A673 (cell line): Measurements from ENCODE around the gene AGBL5. TPM values are rescaled to one million over a fixed set of nuclear protein-coding genes. Genes with fewer than 3 reads are reported as not detected.

Experiments
- BruUV-seq: library from RNA; stranded (reverse); fragments of 400-500 nt; replicated peaks from 2 replicates; lab custom pipeline; 2021; lab: Mats Ljungman, UMichigan
- CTCF ChIA-PET: fragments of 300-600 bp; sonication (Branson Sonifier 250); formaldehyde crosslinking; loops from one replicate; lab custom pipeline; 2022; ENCODE audit warnings: antibody characterized with exemption; lab: Charles Lee
- POLR2A ChIA-PET: fragments of 300-600 bp; sonication (Branson Sonifier 250); formaldehyde crosslinking; loops from one replicate; lab custom pipeline; 2022; ENCODE audit warnings: antibody characterized with exemption; ENCODE audit not compliant: low non-redundant PET; lab: Charles Lee
- DNase-seq: peaks from one replicate; pipeline ENCODE4 v3.0.0-alpha.2; 2015; ENCODE audit warnings: low spot score
- H3K27ac ChIP-seq: fragments of 200-600 bp; sonication (generic); 2 replicates; pipeline ENCODE4 v1.5.1; 2016; ENCODE audit warnings: mixed run types, low read depth, mild to moderate bottlenecking, mixed read lengths, antibody characterized with exemption, low read length; ENCODE audit not compliant: poor library complexity, severe bottlenecking
- H3K27me3 ChIP-seq: fragments of 200-600 bp; sonication (generic); replicated peaks from 2 replicates; pipeline ENCODE4 v1.6.1; 2017; ENCODE audit warnings: mixed run types, low read depth, mild to moderate bottlenecking, mixed read lengths, antibody characterized with exemption, low read length; ENCODE audit not compliant: insufficient read depth, poor library complexity
- H3K36me3 ChIP-seq: fragments of 200-600 bp; sonication (generic); 2 replicates; pipeline ENCODE4 v1.6.1; 2016; ENCODE audit warnings: mixed run types, mild to moderate bottlenecking, mixed read lengths, antibody characterized with exemption, low read length; ENCODE audit not compliant: insufficient read depth, poor library complexity, severe bottlenecking
- H3K4me1 ChIP-seq: fragments of 200-600 bp; sonication (generic); 2 replicates; pipeline ENCODE4 v1.6.1; 2017; ENCODE audit warnings: mixed run types, mild to moderate bottlenecking, mixed read lengths, antibody characterized with exemption, low read length; ENCODE audit not compliant: insufficient read depth, poor library complexity, severe bottlenecking
- H3K4me3 ChIP-seq: fragments of 200-600 bp; sonication (generic); 2 replicates; pipeline ENCODE4 v1.5.1; 2016; ENCODE audit warnings: low read depth, mixed run types, mild to moderate bottlenecking, mixed read lengths, low read length; ENCODE audit not compliant: poor library complexity, severe bottlenecking
- H3K9me3 ChIP-seq: fragments of 200-600 bp; sonication (generic); 2 replicates; pipeline ENCODE4 v1.6.1; 2016; ENCODE audit warnings: mixed run types, low read depth, mild to moderate bottlenecking, mixed read lengths, antibody characterized with exemption, low read length; ENCODE audit not compliant: poor library complexity, severe bottlenecking
- CTCF ChIP-seq: fragments of 300-800, 200-600 bp; sonication (generic); conservative IDR thresholded peaks from 2 replicates; pipeline ENCODE4 v1.5.1; 2017; ENCODE audit warnings: low read depth, mild to moderate bottlenecking, antibody characterized with exemption, low read length, moderate library complexity, mixed read lengths
- EZH2 ChIP-seq: fragments of 200-600 bp; sonication (generic); IDR thresholded peaks from 2 replicates; pipeline ENCODE4 v1.6.1; 2017; ENCODE audit warnings: borderline replicate concordance, low read depth, mild to moderate bottlenecking, mixed read lengths, antibody characterized with exemption, low read length; ENCODE audit not compliant: poor library complexity, severe bottlenecking
- intact Hi-C: fragments of 100-400 bp; cut with micrococcal nuclease; formaldehyde crosslinking; loops from one replicate; pipeline ENCODE4 v1.10.0; 2022; ENCODE audit not compliant: unreplicated experiment
- total RNA-seq: library from RNA; stranded (reverse); gene quantifications from 2 replicates; pipeline ENCODE4 v1.2.3, GENCODE V29; 2021

AGBL5 gene
- total RNA-seq, 1 experiment from 2014 or later: 64.1 TPM

DNA sequence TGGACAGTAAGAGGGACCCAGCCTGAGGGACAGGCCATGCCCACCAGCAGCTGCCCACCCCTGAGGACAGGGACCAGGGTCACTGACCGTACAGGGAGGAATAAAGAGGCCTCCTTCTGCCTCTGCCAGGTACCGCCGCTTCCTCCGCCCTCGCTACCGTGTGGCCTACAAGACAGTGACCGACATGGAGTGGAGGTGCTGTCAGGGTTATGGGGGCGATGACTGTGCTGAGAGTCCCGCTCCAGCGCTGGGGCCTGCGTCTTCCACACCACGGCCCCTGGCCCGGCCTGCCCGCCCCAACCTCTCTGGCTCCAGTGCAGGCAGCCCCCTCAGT lies 29.1 kb downstream of the AGBL5 start:
- CTCF ChIA-PET: interaction anchor here (1.5 kb wide), 1 partner anchor 9 kb away, joined by 10 read pairs; the partner anchor contains the start of gene OST4
- DNase-seq: no peak
- TF ChIP-seq CTCF: no peak
- TF ChIP-seq EZH2: no peak
- Histone ChIP-seq H3K9me3 (no peaks in the 10 kb centered on the region), H3K4me1 (peaks cover 28% of the 10 kb centered on the region), H3K36me3 (no peaks in the 10 kb centered on the region), H3K27ac (peak overlapping the region; percentile 61), H3K27me3 (no peaks in the 10 kb centered on the region), H3K4me3 (peak overlapping the region; percentile 17)
- no TSS peak for BruUV-seq
- POLR2A ChIA-PET: no interaction called here
- intact Hi-C loops: no loop called here

- Histone ChIP-seq H3K36me3 (no peaks in the 10 kb centered on the region), H3K27ac (peak overlapping the region; percentile 75), H3K4me3 (no peak overlapping the region), H3K9me3 (no peaks in the 10 kb centered on the region), H3K27me3 (no peaks in the 10 kb centered on the region), H3K4me1 (peaks cover 28% of the 10 kb centered on the region)
- BruUV-seq: no TSS peak
- DNase-seq: no peak
- ChIA-PET CTCF (interaction anchor here (1.5 kb wide), 1 partner anchor 10 kb away, joined by 10 read pairs; the partner anchor contains the start of gene OST4), POLR2A (no interaction called here)
- intact Hi-C loops: no loop called here
- TF ChIP-seq EZH2 (no peak), CTCF (no peak)
These were observed 30.7 kb downstream of the AGBL5 start for GRCh38 chr2:27081984-27082772.

DNA sequence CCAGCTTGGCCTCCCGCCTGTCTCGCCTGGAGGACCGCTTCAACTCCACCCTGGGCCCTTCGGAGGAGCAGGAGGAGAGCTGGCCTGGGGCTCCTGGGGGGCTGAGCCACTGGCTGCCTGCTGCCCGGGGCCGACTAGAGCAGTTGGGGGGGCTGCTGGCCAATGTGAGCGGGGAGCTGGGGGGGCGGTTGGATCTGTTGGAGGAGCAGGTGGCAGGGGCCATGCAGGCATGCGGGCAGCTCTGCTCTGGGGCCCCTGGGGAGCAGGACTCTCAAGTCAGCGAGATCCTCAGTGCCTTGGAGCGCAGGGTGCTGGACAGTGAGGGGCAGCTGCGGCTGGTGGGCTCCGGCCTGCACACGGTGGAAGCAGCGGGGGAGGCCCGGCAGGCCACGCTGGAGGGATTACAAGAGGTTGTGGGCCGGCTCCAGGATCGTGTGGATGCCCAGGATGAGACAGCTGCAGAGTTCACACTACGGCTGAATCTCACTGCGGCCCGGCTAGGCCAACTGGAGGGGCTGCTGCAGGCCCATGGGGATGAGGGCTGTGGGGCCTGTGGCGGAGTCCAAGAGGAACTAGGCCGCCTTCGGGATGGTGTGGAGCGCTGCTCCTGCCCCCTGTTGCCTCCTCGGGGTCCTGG lies 31.4 kb downstream of the AGBL5 start:
- no peaks in the 10 kb centered on the region for H3K9me3 ChIP-seq
- peaks cover 25% of the 10 kb centered on the region for H3K4me1 ChIP-seq
- DNase-seq: no peak
- POLR2A ChIA-PET: no interaction called here
- no peaks in the 10 kb centered on the region for H3K27me3 ChIP-seq
- CTCF ChIA-PET: no interaction called here
- H3K4me3 ChIP-seq: no peak overlapping the region
- no TSS peak for BruUV-seq
- intact Hi-C loops: no loop called here
- no peaks in the 10 kb centered on the region for H3K36me3 ChIP-seq
- TF ChIP-seq CTCF (no peak), EZH2 (no peak)
- peak overlapping the region; percentile 23 for H3K27ac ChIP-seq
